ENCODE data around the gene LRRC55. TPM values are rescaled to one million over a fixed set of nuclear protein-coding genes. Genes with fewer than 3 reads are reported as not detected.

The LRRC55 gene
- total and polyA plus RNA-seq, 2 experiments from 2014 or later = 0.15 to 1.5 TPM

GRCh38 chr11:57148621-57149020 is 33.1 kb upstream of the LRRC55 start (continued):
- TF ChIP-seq REST (IDR thresholded peaks at IDR 0.05; ENCODE audit: unreplicated experiment) (no peak), CTCF (conservative IDR thresholded peaks at IDR 0.05; ENCODE audit: low read depth in 2 of 2) (no peak)

GRCh38 chr11:57150454-57150917 is 31.3 kb upstream of the LRRC55 start:
- Histone ChIP-seq H2AFZ (no peak overlapping the region), H3K79me2 (replicated peaks; ENCODE audit: insufficient read depth) (no peaks in the 10 kb centered on the region), H3K4me2 (no peak overlapping the region), H3F3A (replicated peaks; ENCODE audit: low read depth) (no peaks in the 10 kb centered on the region), H3K27ac (ENCODE audit: low read depth) (no peak overlapping the region), H3K4me3 (no peak overlapping the region), H3K9me2 (ENCODE audit: insufficient read depth) (0 out of 2 replicates have a peak, but pooled peaks cover 3% of the 10 kb centered on the region), H4K20me1 (replicated peaks; ENCODE audit: insufficient read depth) (no peaks in the 10 kb centered on the region), H3K36me3 (ENCODE audit: insufficient read depth) (no peaks in the 10 kb centered on the region), H3K27me3 (ENCODE audit: insufficient read depth) (no peaks in the 10 kb centered on the region), H3K4me1 (ENCODE audit: insufficient read depth) (peaks cover 12% of the 10 kb centered on the region)
- DNase-seq (ENCODE audit: low spot score) (no peak), ATAC-seq (no peak)
- H3K27me3 Mint-ChIP-seq (ENCODE audit: insufficient read depth, low read depth, poor library complexity) = peaks cover 2% of the 10 kb centered on the region
- H3K9me3 Mint-ChIP-seq = no peaks in the 10 kb centered on the region
- H3K4me1 Mint-ChIP-seq = peaks cover 8% of the 10 kb centered on the region
- no peak overlapping the region for H3K4me3 Mint-ChIP-seq
- no peaks in the 10 kb centered on the region for H3K36me3 Mint-ChIP-seq (ENCODE audit: low read depth)
- no peak overlapping the region for H3K27ac Mint-ChIP-seq
- TF ChIP-seq NANOG (IDR thresholded peaks at IDR 0.05; ENCODE audit: borderline replicate concordance) (no peak), EZH2phosphoT487 (IDR thresholded peaks at IDR 0.05; ENCODE audit: unreplicated experiment) (no peak), ZNF114 (CRISPR knock-in tag; IDR thresholded peaks at IDR 0.05) (no peak), EZH2 (IDR thresholded peaks at IDR 0.05; ENCODE audit: low read depth, unreplicated experiment) (no peak), ZNF331 (CRISPR knock-in tag; IDR thresholded peaks at IDR 0.05; ENCODE audit: low read depth) (no peak), POLR2AphosphoS5 (IDR thresholded peaks at IDR 0.05; ENCODE audit: low read depth) (no peak), STAT1 (IDR thresholded peaks at IDR 0.05; ENCODE audit: unreplicated experiment) (no peak), CTCF (conservative IDR thresholded peaks at IDR 0.05; ENCODE audit: low read depth in 2 of 2) (no peak), ETS1 (IDR thresholded peaks at IDR 0.05) (no peak), CREB1 (CRISPR knock-in tag; IDR thresholded peaks at IDR 0.05; ENCODE audit: low read depth) (no peak), REST (IDR thresholded peaks at IDR 0.05; ENCODE audit: unreplicated experiment) (no peak), JUNB (IDR thresholded peaks at IDR 0.05; ENCODE audit: unreplicated experiment) (no peak)
